ENCODE measurements around the gene PSD4.

- TF ChIP-seq, protein P1, sequence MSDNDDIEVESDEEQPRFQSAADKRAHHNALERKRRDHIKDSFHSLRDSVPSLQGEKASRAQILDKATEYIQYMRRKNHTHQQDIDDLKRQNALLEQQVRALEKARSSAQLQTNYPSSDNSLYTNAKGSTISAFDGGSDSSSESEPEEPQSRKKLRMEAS (IDR thresholded peaks at IDR 0.05), result no peak
- TF ChIP-seq, protein P2, sequence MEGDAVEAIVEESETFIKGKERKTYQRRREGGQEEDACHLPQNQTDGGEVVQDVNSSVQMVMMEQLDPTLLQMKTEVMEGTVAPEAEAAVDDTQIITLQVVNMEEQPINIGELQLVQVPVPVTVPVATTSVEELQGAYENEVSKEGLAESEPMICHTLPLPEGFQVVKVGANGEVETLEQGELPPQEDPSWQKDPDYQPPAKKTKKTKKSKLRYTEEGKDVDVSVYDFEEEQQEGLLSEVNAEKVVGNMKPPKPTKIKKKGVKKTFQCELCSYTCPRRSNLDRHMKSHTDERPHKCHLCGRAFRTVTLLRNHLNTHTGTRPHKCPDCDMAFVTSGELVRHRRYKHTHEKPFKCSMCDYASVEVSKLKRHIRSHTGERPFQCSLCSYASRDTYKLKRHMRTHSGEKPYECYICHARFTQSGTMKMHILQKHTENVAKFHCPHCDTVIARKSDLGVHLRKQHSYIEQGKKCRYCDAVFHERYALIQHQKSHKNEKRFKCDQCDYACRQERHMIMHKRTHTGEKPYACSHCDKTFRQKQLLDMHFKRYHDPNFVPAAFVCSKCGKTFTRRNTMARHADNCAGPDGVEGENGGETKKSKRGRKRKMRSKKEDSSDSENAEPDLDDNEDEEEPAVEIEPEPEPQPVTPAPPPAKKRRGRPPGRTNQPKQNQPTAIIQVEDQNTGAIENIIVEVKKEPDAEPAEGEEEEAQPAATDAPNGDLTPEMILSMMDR (IDR thresholded peaks at IDR 0.05 in 2 of 3, conservative IDR thresholded peaks at IDR 0.05 in 1 of 3; ENCODE audit: borderline replicate concordance in 1 of 3, insufficient read depth in 1 of 3, low read depth in 2 of 3, low read length in 2 of 3), result no peak
- TF ChIP-seq RAD21 (IDR thresholded peaks at IDR 0.05; ENCODE audit: low read depth) (no peak), POLR2A (IDR thresholded peaks at IDR 0.05; ENCODE audit: borderline replicate concordance, extremely low read depth, insufficient read depth, insufficient read length) (no peak), FOSL1 (IDR thresholded peaks at IDR 0.05; ENCODE audit: low read depth) (no peak), SRF (IDR thresholded peaks at IDR 0.05; ENCODE audit: low read depth) (no peak), POLR2AphosphoS5 (IDR thresholded peaks at IDR 0.05; ENCODE audit: low read depth, low read length) (no peak), EZH2 (IDR thresholded peaks at IDR 0.05) (no peak), CBX3 (IDR thresholded peaks at IDR 0.05; ENCODE audit: low read depth) (no peak)
- TF ChIP-seq, protein P3, sequence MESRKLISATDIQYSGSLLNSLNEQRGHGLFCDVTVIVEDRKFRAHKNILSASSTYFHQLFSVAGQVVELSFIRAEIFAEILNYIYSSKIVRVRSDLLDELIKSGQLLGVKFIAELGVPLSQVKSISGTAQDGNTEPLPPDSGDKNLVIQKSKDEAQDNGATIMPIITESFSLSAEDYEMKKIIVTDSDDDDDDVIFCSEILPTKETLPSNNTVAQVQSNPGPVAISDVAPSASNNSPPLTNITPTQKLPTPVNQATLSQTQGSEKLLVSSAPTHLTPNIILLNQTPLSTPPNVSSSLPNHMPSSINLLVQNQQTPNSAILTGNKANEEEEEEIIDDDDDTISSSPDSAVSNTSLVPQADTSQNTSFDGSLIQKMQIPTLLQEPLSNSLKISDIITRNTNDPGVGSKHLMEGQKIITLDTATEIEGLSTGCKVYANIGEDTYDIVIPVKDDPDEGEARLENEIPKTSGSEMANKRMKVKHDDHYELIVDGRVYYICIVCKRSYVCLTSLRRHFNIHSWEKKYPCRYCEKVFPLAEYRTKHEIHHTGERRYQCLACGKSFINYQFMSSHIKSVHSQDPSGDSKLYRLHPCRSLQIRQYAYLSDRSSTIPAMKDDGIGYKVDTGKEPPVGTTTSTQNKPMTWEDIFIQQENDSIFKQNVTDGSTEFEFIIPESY (IDR thresholded peaks at IDR 0.05; ENCODE audit: extremely low read depth, insufficient replicate concordance, low read length), result no peak
Observed at GRCh38 chr2:113135317-113135716, 38.5 kb upstream of the PSD4 start.

Data from HCT116 (cell line).